ENCODE results near the gene PARD3.

- TF ChIP-seq CTCF (conservative IDR thresholded peaks at IDR 0.05; ENCODE audit: low read length) (no peak), EZH2phosphoT487 (IDR thresholded peaks at IDR 0.05; ENCODE audit: borderline replicate concordance) (no peak)
Measured at GRCh38 chr10:34333513-34333912, 481.6 kb downstream of the PARD3 start.

Data from Loucy (cell line).